Spinal cord (tissue), 10 donors: ENCODE measurements around the gene ZNF398. TPM values are rescaled to one million over a fixed set of nuclear protein-coding genes. Genes with fewer than 3 reads are reported as not detected.

Source experiments
- DNase-seq, 6 donors: peaks; one replicate each; pipeline versions ENCODE4 v3.0.0 to v3.0.0-alpha.2; 2013 to 2015; ENCODE audit warnings: low spot score in 6 of 6, low read depth in 4 of 6
- H3K27ac ChIP-seq: one replicate; pipeline ENCODE4 v1.5.1; 2013; ENCODE audit warnings: low read depth, low read length, control low read depth
- H3K27me3 ChIP-seq: one replicate; pipeline ENCODE4 v1.6.1; 2013; ENCODE audit warnings: low read length; ENCODE audit not compliant: control insufficient read depth, insufficient read depth
- H3K36me3 ChIP-seq: one replicate; pipeline ENCODE4 v1.6.1; 2013; ENCODE audit warnings: low read length; ENCODE audit not compliant: control insufficient read depth, insufficient read depth
- H3K4me1 ChIP-seq: one replicate; pipeline ENCODE4 v1.6.1; 2013; ENCODE audit warnings: low read length; ENCODE audit not compliant: control insufficient read depth, insufficient read depth
- H3K4me3 ChIP-seq: one replicate; pipeline ENCODE4 v1.5.1; 2013; ENCODE audit warnings: low read depth, low read length, control low read depth
- H3K9me3 ChIP-seq: one replicate; pipeline ENCODE4 v1.6.1; 2013; ENCODE audit warnings: low read length; ENCODE audit not compliant: control insufficient read depth, insufficient read depth
- WGBS: methylation state at CpG from one replicate; pipeline ENCODE4 v1.1.5; 2013; ENCODE audit warnings: missing lambda C conversion rate; ENCODE audit not compliant: insufficient coverage; 5-methylcytosine and 5-hydroxymethylcytosine counted together
- polyA plus RNA-seq, 2 donors: library from polyadenylated mRNA; unstranded; fragments of 120-200 nt; gene quantifications; one replicate each; pipeline ENCODE4 v1.2.1, GENCODE V29; 2013; ENCODE audit not compliant: insufficient read length in 2 of 2
- total RNA-seq, 2 donors: library from RNA; depleted of rRNA in 1 of 2; stranded (reverse); fragments of 120-200 nt in 1 of 2; fragments of >200 nt in 1 of 2; gene quantifications; one replicate each; pipeline versions ENCODE4 v1.2.3 to v1.2.4, GENCODE V29; 2013 to 2014
- donor health status: healthy.

Gene ZNF398
- total and polyA plus RNA-seq, 4 donors = 15.1 to 16.2 (median 15.5) TPM

DNA sequence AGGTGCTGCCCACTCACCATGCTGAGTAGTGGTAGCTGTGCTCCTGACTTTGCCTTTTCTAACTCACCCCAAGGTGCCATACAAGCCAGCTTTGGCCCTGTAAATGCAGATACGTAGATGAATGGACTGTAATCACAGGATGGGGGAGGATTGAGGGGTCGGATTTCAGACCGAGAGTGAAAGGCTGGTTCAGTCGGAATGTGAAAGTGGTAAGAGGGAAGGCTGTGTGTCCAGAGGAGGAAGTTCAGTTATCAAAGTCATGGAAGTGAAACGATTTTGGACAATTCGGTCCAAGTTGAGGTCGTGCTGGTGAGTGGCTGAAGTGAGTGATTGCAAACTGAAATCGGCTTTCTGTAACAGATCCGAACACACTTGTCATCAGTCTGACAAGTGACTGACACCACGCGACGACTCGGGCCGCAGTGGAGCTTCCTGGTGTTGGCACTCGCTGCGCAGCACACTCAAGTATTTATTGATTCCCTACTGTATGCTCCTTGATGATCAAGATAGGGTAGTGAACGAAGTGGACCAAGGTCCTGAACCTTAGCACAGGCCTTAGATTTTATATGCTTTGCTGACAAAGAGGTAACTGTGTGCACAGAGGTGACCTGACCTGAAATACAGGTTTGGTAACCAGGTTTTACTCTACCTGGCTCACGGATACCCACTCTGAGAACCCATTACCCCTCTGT is 58.6 kb downstream of the ZNF398 start:
- peaks cover 86% of the 10 kb centered on the region for H3K36me3 ChIP-seq
- no peak overlapping the region for H3K27ac ChIP-seq
- no peak for DNase-seq
- no peak overlapping the region for H3K4me3 ChIP-seq
- no peaks in the 10 kb centered on the region for H3K27me3 ChIP-seq
- no peaks in the 10 kb centered on the region for H3K4me1 ChIP-seq
- H3K9me3 ChIP-seq = no peaks in the 10 kb centered on the region
- WGBS = 87% methylated on average over 17 of the region's 18 CpGs

DNA sequence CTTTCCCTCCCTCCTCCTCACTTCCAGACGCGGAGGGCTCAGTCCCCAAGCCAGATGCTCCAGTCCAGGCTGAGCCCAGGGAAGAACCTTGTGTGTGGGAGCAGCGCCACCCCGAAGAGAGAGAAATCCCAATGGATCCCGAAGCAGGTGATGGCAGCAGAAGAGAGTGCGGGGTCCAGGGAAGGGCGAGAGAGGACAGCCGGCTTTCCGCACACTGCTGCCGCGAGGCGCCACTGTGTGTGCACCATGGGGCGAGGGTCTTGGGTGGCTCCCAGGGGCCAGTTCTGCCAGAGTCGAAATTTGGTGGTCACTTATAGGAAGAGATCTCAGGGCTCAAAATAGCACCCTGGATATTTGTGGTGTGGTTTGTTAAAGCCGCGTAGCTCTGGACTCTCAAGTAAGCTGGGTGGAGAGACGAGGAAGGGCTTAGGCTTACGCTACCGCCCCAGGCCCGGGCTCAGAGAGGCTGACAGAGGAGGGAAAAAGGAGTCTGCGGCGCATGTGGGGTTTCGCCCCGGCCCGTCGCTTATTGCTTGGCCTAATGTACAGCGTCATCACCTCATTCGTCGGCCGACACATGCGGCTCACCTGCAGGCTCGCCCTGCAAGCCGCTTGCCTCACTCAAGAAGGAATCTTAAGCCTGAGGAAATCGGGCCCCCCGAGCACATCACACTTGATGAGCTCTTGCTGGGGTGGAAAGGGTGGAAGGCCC is 60.2 kb downstream of the ZNF398 start:
- Histone ChIP-seq H3K9me3 (no peaks in the 10 kb centered on the region), H3K4me3 (no peak overlapping the region), H3K36me3 (peaks cover 78% of the 10 kb centered on the region), H3K27ac (no peak overlapping the region), H3K27me3 (no peaks in the 10 kb centered on the region), H3K4me1 (no peaks in the 10 kb centered on the region)
- DNase-seq = no peak
- WGBS = 86% methylated on average over 28 of the region's 35 CpGs

DNA sequence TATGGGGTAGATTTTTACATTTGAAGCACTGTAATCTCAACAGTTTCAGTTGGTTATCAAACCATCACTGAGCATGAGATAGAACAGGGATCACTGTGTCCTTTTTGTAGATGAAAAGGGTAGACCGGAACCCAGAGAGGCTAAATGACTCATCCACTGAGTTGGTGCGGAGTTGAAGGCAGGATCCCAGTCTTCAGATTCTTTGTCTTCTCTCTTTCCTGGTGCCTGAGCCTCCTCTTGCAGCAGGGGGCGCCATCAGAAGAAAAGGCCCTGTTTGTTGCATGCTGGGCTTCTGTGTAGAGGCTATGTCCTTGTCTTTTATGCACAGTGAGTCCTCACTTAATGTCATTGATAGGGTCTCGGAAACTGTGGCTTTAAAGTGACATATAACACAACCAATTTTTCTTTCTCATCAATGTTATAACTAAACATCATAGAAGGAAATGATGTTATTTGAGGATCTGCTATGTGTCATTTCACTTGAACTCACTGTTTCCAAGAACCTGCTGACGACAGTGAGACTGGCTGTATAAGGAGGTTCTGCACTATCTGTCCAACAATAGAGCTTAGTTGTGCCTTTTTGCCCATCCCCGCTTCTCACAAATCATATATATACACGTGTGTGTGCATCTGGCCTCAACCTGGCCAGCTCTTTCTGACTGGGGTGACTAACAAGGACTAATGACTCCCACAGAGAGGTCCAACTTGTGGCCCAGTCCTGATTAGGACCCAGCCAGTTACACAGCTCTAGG is 62.4 kb downstream of the ZNF398 start:
- Histone ChIP-seq H3K36me3 (peaks cover 82% of the 10 kb centered on the region), H3K27me3 (no peaks in the 10 kb centered on the region), H3K9me3 (no peaks in the 10 kb centered on the region), H3K4me1 (no peaks in the 10 kb centered on the region), H3K4me3 (no peak overlapping the region), H3K27ac (no peak overlapping the region)
- peak in 2 of 6 donors; percentile 41 to 44 for DNase-seq
- WGBS = 60% methylated on average over 4 of the region's 7 CpGs

DNA sequence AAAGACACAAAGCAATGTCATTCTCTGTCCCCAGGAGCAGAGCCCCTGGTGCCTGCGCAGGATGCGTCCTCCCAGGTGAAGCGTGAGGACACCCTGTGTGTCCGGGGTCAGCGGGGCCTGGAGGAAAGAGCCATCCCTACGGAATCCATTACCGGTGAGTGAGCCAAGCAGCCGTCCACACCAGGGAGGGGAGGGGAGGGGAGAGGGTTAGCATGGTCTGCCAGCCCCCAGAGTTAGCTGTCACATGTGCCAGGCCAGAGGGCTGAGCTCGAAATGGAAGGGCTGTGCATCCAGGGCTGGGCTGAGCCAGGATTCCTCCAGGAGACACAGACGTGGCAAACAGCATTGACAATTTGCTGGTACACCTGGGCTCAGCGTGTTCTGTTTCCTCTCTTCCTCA is 63.3 kb downstream of the ZNF398 start:
- Histone ChIP-seq H3K4me1 (no peaks in the 10 kb centered on the region), H3K4me3 (no peak overlapping the region), H3K27ac (no peak overlapping the region), H3K9me3 (no peaks in the 10 kb centered on the region), H3K27me3 (no peaks in the 10 kb centered on the region), H3K36me3 (peaks cover 85% of the 10 kb centered on the region)
- no peak for DNase-seq
- 95% methylated on average over 10 of the region's 11 CpGs for WGBS

DNA sequence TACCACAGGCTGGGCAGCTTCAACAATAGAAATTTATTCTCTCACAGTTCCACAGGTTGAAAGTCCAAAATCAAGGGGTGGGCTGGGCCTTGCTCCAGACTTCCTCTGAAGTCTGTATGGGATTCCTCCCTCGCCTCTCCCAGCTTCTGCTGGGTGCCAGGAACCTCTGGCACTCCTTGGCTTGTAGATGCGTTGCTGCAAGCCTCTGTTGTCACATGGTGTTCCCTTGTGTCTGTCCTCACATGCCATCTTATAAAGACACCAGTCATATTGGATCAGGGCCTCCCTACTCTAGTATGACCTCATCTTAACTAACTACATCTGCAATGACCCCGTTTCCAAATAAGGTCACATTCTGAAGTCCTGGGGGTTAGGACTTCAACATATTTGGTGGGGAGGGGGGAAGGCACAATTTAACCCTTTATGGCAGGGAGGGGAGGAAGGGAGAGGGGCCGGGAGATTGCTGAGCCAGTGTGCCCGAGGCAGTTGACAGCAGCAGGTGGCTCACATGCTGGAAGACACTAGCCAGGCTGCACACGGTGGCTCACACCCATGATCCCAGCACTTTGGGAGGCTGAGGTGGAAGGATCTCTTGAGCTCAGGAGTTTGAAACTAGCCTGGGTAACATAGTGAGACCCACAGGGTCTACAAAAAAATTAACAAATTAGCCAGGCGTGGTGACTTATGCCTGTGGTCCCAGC is 66.9 kb downstream of the ZNF398 start:
- no peak for DNase-seq
- 88% methylated on average over 6 of the region's 7 CpGs for WGBS

DNA sequence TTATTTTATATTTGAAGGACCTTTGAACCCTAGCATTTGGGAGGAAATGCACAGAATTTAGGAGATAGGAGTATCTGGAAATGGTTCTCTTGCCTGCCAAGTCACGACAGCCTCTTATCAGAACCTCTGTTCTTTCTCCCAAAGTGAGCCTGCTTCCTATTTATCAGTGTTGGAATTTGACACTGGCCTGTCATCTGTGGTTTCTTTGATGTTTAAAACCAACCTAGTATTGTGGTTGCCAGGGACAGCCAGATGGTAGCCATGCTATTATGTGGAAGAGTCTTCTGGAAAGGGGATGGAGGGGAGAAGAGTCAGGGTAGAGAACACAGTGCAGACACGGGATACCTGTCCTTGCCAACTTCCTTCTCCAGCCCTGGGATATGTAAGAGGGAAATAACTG is 69.1 kb downstream of the ZNF398 start:
- H3K36me3 ChIP-seq = peaks cover 77% of the 10 kb centered on the region
- H3K9me3 ChIP-seq = no peaks in the 10 kb centered on the region
- DNase-seq = no peak
- no peak overlapping the region for H3K27ac ChIP-seq
- no peaks in the 10 kb centered on the region for H3K4me1 ChIP-seq
- WGBS = no CpG with 5 or more reads among the region's 2 CpGs
- H3K4me3 ChIP-seq = no peak overlapping the region
- H3K27me3 ChIP-seq = no peaks in the 10 kb centered on the region

More for the DNA sequence above, 66.9 kb downstream of the ZNF398 start:
- no peaks in the 10 kb centered on the region for H3K4me1 ChIP-seq
- no peak overlapping the region for H3K27ac ChIP-seq
- no peaks in the 10 kb centered on the region for H3K9me3 ChIP-seq
- peaks cover 79% of the 10 kb centered on the region for H3K36me3 ChIP-seq
- H3K4me3 ChIP-seq = no peak overlapping the region
- no peaks in the 10 kb centered on the region for H3K27me3 ChIP-seq

DNA sequence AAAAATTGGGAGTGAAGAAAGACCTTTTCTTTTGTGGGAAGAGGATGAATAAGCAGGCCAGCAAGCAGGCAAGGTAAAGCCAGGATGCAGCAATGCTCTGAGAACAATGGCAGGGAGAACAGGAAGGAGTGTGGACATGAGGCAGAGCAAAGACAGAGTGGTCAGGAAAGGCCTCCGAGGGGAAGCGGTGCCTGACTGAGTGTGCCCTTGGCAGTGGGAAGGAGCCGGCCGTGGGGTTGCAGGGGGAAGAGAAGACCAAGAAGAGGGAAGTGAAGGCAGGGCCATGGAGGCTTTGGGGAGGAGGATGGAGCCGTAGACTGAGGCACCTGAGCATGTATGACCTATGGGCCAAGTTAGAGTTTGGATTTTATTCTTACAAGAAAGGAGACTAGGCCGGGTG is 70.3 kb downstream of the ZNF398 start:
- H3K4me3 ChIP-seq = no peak overlapping the region
- H3K27me3 ChIP-seq = no peaks in the 10 kb centered on the region
- WGBS = 95% methylated on average over 6 of the region's 6 CpGs
- H3K27ac ChIP-seq = no peak overlapping the region
- DNase-seq = no peak
- no peaks in the 10 kb centered on the region for H3K9me3 ChIP-seq
- peaks cover 85% of the 10 kb centered on the region for H3K36me3 ChIP-seq
- H3K4me1 ChIP-seq = no peaks in the 10 kb centered on the region

- Histone ChIP-seq H3K36me3 (peaks cover 86% of the 10 kb centered on the region), H3K27me3 (no peaks in the 10 kb centered on the region), H3K4me3 (no peak overlapping the region), H3K4me1 (no peaks in the 10 kb centered on the region), H3K9me3 (no peaks in the 10 kb centered on the region), H3K27ac (no peak overlapping the region)
- 76% methylated on average over 3 of the region's 10 CpGs for WGBS
- no peak for DNase-seq
Observed at GRCh38 chr7:149218469-149219420, 71.5 kb downstream of the ZNF398 start.
